Astrocyte of the spinal cord (primary cell): Measurements from ENCODE around the gene S1PR2.

Experiments used
- DNase-seq: peaks from one replicate; pipeline ENCODE4 v3.0.0; 2011; ENCODE audit warnings: low read depth, low spot score
- H3K4me3 ChIP-seq: 2 replicates; pipeline ENCODE4 v1.5.1; 2011; ENCODE audit warnings: low read depth, mild to moderate bottlenecking, low read length, moderate library complexity
- CTCF ChIP-seq: IDR thresholded peaks from 2 replicates; pipeline ENCODE4 v1.5.1; 2012; ENCODE audit warnings: low read depth, mild to moderate bottlenecking, low read length, inconsistent platforms
- in situ Hi-C: cut with HindIII; loops from 2 replicates; pipeline ENCODE4 v1.10.0; 2017; ENCODE audit warnings: low sequenced_read_pairs

The S1PR2 gene

GRCh38 chr19:10226021-10226375, 5.1 kb downstream of the S1PR2 start:
- in situ Hi-C loops, result no loop called here

GRCh38 chr19:10224337-10224736, 6.8 kb downstream of the S1PR2 start:
- no peak for TF ChIP-seq CTCF
- in situ Hi-C loops, result no loop called here
- DNase-seq, result no peak
- no peak overlapping the region for H3K4me3 ChIP-seq

More at GRCh38 chr19:10226021-10226375, 5.1 kb downstream of the S1PR2 start:
- DNase-seq, result no peak
- no peak for TF ChIP-seq CTCF
- no peak overlapping the region for H3K4me3 ChIP-seq

GRCh38 chr19:10223488-10224213, 7.5 kb downstream of the S1PR2 start:
- H3K4me3 ChIP-seq, result no peak overlapping the region
- in situ Hi-C loops, result no loop called here
- no peak for DNase-seq
- TF ChIP-seq CTCF, result no peak

GRCh38 chr19:10222201-10222890, 8.8 kb downstream of the S1PR2 start:
- no peak for DNase-seq
- in situ Hi-C loops, result no loop called here
- H3K4me3 ChIP-seq, result no peak overlapping the region
- TF ChIP-seq CTCF, result no peak

GRCh38 chr19:10220695-10221094, 10.4 kb downstream of the S1PR2 start:
- H3K4me3 ChIP-seq, result no peak overlapping the region
- no peak for TF ChIP-seq CTCF
- no peak for DNase-seq
- in situ Hi-C loops, result no loop called here

- TF ChIP-seq CTCF, result peak; percentile 40
- H3K4me3 ChIP-seq, result no peak overlapping the region
- in situ Hi-C loops, result no loop called here
- no peak for DNase-seq
Observed at GRCh38 chr19:10219678-10220077, 11.5 kb downstream of the S1PR2 start.
